NCI-H1105 treated with DMSO at 0.1 percent for 48 hours (cell line): ENCODE measurements around the gene TSPAN9.

ENCODE experiments used
- DNase-seq: peaks from one replicate; lab custom pipeline; 2025; lab: John Stamatoyannopoulos, UW

TSPAN9 gene

GRCh38 chr12:3316776-3317480 is 239.7 kb downstream of the TSPAN9 start:
- DNase-seq, result no peak

- DNase-seq, result no peak
Measured at GRCh38 chr12:3317481-3317815, 240.3 kb downstream of the TSPAN9 start.

GRCh38 chr12:3317841-3318501 is 240.8 kb downstream of the TSPAN9 start:
- DNase-seq, result no peak

- DNase-seq, result no peak
Measured at GRCh38 chr12:3319723-3320492, 242.7 kb downstream of the TSPAN9 start.

- no peak for DNase-seq
Measured at GRCh38 chr12:3320881-3321509, 243.8 kb downstream of the TSPAN9 start.

GRCh38 chr12:3321881-3322280 is 244.7 kb downstream of the TSPAN9 start:
- no peak for DNase-seq

GRCh38 chr12:3323002-3323685 is 246.0 kb downstream of the TSPAN9 start:
- no peak for DNase-seq

- DNase-seq, result no peak
Measured at GRCh38 chr12:3325736-3326135, 248.6 kb downstream of the TSPAN9 start.

- DNase-seq, result no peak
Measured at GRCh38 chr12:3326156-3326849, 249.1 kb downstream of the TSPAN9 start.

- no peak for DNase-seq
Measured at GRCh38 chr12:3326850-3327780, 249.9 kb downstream of the TSPAN9 start.

GRCh38 chr12:3328081-3328480 is 250.9 kb downstream of the TSPAN9 start:
- no peak for DNase-seq

- DNase-seq, result no peak
Measured at GRCh38 chr12:3328571-3328970, 251.4 kb downstream of the TSPAN9 start.

- no peak for DNase-seq
Measured at GRCh38 chr12:3329361-3329760, 252.2 kb downstream of the TSPAN9 start.

- no peak for DNase-seq
Measured at GRCh38 chr12:3330976-3331510, 253.9 kb downstream of the TSPAN9 start.

GRCh38 chr12:3332188-3332587 is 255.0 kb downstream of the TSPAN9 start:
- DNase-seq, result no peak

- DNase-seq, result no peak
Measured at GRCh38 chr12:3333583-3333982, 256.4 kb downstream of the TSPAN9 start.

- DNase-seq, result no peak
Measured at GRCh38 chr12:3333991-3334391, 256.8 kb downstream of the TSPAN9 start.

GRCh38 chr12:3335078-3335487 is 257.9 kb downstream of the TSPAN9 start:
- no peak for DNase-seq
